Panc1 (cell line): ENCODE results near the gene KIR2DL3.
"Not testable (repeated sequence)": the region's sequence is repeated elsewhere in the genome, so short reads cannot be mapped to it uniquely, and the experiment has no call there.

Experiments
- POLR2AphosphoS5 ChIP-seq: IDR thresholded peaks from 2 replicates; pipeline ENCODE4 v1.6.1; 2012; ENCODE audit warnings: mild to moderate bottlenecking, low read depth, low read length, moderate library complexity
- TCF7L2 ChIP-seq: IDR thresholded peaks from 2 replicates; pipeline ENCODE4 v1.6.1; 2011; ENCODE audit warnings: mild to moderate bottlenecking, low read depth, low read length, inconsistent platforms
- TF ChIP-seq, protein P1 (sequence below): fragments of 450-650 bp; IDR thresholded peaks from 2 replicates; pipeline ENCODE4 v1.5.1; 2017; ENCODE audit warnings: mild to moderate bottlenecking

DNA sequence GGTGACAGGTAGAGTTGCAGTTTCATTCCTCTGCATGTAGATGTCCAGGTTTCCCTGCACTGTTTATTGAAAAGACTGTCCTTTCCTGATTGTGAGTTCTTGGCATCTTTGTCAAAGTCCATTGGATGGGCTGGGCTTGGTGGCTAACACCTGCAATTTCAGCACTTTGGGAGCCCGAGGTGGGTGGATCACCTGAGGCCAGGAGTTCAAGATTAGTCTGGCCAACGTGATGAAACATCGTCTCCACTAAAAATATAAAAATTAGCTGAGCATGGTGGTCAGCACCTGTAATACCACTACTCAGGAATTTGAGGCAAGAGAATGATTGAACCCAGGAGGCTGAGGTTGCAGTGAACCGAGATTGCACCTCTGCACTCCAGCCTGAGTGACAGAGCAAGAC, 39.5 kb downstream of the KIR2DL3 start:
- TF ChIP-seq TCF7L2, POLR2AphosphoS5: not testable (repeated sequence)
- TF ChIP-seq, protein P1, sequence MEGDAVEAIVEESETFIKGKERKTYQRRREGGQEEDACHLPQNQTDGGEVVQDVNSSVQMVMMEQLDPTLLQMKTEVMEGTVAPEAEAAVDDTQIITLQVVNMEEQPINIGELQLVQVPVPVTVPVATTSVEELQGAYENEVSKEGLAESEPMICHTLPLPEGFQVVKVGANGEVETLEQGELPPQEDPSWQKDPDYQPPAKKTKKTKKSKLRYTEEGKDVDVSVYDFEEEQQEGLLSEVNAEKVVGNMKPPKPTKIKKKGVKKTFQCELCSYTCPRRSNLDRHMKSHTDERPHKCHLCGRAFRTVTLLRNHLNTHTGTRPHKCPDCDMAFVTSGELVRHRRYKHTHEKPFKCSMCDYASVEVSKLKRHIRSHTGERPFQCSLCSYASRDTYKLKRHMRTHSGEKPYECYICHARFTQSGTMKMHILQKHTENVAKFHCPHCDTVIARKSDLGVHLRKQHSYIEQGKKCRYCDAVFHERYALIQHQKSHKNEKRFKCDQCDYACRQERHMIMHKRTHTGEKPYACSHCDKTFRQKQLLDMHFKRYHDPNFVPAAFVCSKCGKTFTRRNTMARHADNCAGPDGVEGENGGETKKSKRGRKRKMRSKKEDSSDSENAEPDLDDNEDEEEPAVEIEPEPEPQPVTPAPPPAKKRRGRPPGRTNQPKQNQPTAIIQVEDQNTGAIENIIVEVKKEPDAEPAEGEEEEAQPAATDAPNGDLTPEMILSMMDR = not testable (repeated sequence)
